ENCODE measurements around the gene INPP4A. TPM values are rescaled to one million over a fixed set of nuclear protein-coding genes. Genes with fewer than 3 reads are reported as not detected.

Gene INPP4A
- total RNA-seq, 1 experiment from 2014 or later = 26.7 TPM

DNA sequence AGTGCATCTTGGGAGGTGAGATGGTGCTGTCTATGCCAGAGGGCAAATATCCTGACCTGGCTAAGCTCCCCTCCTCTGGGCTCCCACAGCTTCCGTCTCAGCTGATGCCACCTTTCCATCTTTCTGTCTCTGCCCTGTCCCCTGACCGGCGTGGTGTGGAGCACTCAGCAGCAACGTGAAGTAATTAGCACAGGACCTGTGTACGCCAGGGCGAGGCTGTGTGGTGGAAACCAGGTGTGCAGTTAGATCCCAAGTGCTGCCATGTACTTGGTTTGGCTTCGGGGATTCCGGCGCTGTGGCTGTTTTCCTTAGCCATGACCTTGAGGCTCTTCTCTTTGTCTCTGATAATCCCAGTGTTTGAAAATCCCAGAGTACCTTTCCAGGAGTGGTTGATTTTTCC is 127.1 kb downstream of the INPP4A start:
- no TSS peak for BruUV-seq (replicated peaks)
- Mint-ChIP-seq H3K36me3 (ENCODE audit: insufficient read depth, unreplicated experiment) (peaks cover 14% of the 10 kb centered on the region), H3K4me1 (ENCODE audit: low read depth, unreplicated experiment) (no peaks in the 10 kb centered on the region), H3K27ac (ENCODE audit: unreplicated experiment) (no peak overlapping the region), H3K4me3 (ENCODE audit: low read depth, unreplicated experiment) (no peak overlapping the region), H3K27me3 (ENCODE audit: unreplicated experiment) (no peaks in the 10 kb centered on the region), H3K9me3 (ENCODE audit: low read depth, unreplicated experiment) (no peaks in the 10 kb centered on the region)
- CTCF ChIA-PET = no interaction called here
- intact Hi-C loops (cut with micrococcal nuclease; ENCODE audit: unreplicated experiment) = no loop called here
- no peak for DNase-seq
- TF ChIP-seq, protein P1, sequence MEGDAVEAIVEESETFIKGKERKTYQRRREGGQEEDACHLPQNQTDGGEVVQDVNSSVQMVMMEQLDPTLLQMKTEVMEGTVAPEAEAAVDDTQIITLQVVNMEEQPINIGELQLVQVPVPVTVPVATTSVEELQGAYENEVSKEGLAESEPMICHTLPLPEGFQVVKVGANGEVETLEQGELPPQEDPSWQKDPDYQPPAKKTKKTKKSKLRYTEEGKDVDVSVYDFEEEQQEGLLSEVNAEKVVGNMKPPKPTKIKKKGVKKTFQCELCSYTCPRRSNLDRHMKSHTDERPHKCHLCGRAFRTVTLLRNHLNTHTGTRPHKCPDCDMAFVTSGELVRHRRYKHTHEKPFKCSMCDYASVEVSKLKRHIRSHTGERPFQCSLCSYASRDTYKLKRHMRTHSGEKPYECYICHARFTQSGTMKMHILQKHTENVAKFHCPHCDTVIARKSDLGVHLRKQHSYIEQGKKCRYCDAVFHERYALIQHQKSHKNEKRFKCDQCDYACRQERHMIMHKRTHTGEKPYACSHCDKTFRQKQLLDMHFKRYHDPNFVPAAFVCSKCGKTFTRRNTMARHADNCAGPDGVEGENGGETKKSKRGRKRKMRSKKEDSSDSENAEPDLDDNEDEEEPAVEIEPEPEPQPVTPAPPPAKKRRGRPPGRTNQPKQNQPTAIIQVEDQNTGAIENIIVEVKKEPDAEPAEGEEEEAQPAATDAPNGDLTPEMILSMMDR (IDR thresholded peaks at IDR 0.05; ENCODE audit: unreplicated experiment) = no peak

DNA sequence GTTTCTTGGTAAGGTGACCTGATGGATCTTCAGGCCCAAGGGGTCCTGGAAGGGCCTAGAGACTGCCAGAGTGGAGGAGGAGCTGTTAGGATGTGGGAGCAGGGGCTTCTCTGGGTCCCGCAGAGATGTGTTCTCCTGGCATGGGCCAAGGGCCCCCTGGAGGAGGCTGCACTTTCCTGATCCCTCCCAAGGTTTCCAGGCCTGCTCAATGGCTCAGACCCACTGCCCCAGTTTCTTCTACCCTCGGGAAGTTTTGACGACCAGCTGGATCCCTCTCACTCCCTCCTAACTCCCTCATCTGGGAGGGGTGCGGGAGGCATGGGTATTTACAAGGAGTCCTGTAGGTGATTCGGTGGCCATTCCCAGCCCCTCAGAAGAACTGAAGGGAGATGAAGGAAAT is 127.6 kb downstream of the INPP4A start:
- Mint-ChIP-seq H3K9me3 (ENCODE audit: low read depth, unreplicated experiment) (no peaks in the 10 kb centered on the region), H3K27ac (ENCODE audit: unreplicated experiment) (no peak overlapping the region), H3K36me3 (ENCODE audit: insufficient read depth, unreplicated experiment) (peaks cover 14% of the 10 kb centered on the region), H3K27me3 (ENCODE audit: unreplicated experiment) (no peaks in the 10 kb centered on the region), H3K4me3 (ENCODE audit: low read depth, unreplicated experiment) (no peak overlapping the region), H3K4me1 (ENCODE audit: low read depth, unreplicated experiment) (no peaks in the 10 kb centered on the region)
- intact Hi-C loops (cut with micrococcal nuclease; ENCODE audit: unreplicated experiment) = no loop called here
- DNase-seq = no peak
- TF ChIP-seq, protein P1 (IDR thresholded peaks at IDR 0.05; ENCODE audit: unreplicated experiment) = no peak
- BruUV-seq (replicated peaks) = no TSS peak
- CTCF ChIA-PET = no interaction called here

DNA sequence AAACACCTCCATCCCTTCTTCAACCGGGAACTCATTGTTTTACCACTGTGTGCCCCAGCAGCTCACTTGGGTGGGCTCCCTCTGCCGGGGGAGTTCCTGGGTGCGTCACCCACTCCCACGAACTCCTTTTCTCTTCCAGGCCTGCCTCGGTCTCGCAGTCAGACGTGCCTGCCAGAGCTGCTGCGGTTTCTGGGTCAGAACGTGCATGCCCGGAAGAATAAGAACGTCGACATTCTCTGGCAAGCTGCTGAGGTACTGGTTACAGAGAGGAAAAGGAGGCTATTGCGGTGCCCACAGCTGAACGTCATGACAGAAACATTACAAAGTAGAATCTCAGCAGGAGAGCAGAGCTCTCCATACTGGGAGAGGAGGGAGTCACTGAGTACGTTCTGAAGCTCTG is 128.0 kb downstream of the INPP4A start:
- Mint-ChIP-seq H3K36me3 (ENCODE audit: insufficient read depth, unreplicated experiment) (peaks cover 14% of the 10 kb centered on the region), H3K27ac (ENCODE audit: unreplicated experiment) (no peak overlapping the region), H3K27me3 (ENCODE audit: unreplicated experiment) (no peaks in the 10 kb centered on the region), H3K9me3 (ENCODE audit: low read depth, unreplicated experiment) (no peaks in the 10 kb centered on the region), H3K4me1 (ENCODE audit: low read depth, unreplicated experiment) (no peaks in the 10 kb centered on the region), H3K4me3 (ENCODE audit: low read depth, unreplicated experiment) (no peak overlapping the region)
- TF ChIP-seq, protein P1 (IDR thresholded peaks at IDR 0.05; ENCODE audit: unreplicated experiment) = no peak
- intact Hi-C loops (cut with micrococcal nuclease; ENCODE audit: unreplicated experiment) = no loop called here
- CTCF ChIA-PET = no interaction called here
- no TSS peak for BruUV-seq (replicated peaks)
- DNase-seq = no peak

DNA sequence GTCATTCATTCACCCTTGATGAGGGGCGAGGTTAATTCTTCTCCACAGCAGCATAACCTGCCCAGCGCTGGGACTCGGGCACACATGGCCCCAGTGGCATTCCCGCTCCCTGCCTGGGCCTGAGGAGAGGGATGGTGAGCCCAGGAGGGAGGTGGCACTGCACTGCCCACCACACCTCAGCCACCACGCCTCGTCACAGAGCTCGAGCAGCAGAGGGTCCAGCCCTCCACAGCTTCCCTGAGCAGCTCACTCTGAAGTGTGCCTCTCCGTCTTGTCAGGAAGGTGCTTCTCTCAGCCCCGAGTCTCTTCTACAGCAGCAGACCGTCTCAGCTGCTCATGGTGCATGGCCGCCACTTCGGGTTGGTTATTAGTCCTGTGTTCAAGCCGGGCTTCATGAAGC is 128.8 kb downstream of the INPP4A start:
- H3K4me1 Mint-ChIP-seq (ENCODE audit: low read depth, unreplicated experiment) = no peaks in the 10 kb centered on the region
- H3K27me3 Mint-ChIP-seq (ENCODE audit: unreplicated experiment) = no peaks in the 10 kb centered on the region
- BruUV-seq (replicated peaks) = no TSS peak
- H3K4me3 Mint-ChIP-seq (ENCODE audit: low read depth, unreplicated experiment) = no peak overlapping the region
- CTCF ChIA-PET = no interaction called here
- intact Hi-C loops (cut with micrococcal nuclease; ENCODE audit: unreplicated experiment) = no loop called here
- no peaks in the 10 kb centered on the region for H3K9me3 Mint-ChIP-seq (ENCODE audit: low read depth, unreplicated experiment)
- H3K27ac Mint-ChIP-seq (ENCODE audit: unreplicated experiment) = no peak overlapping the region
- no peak for DNase-seq
- H3K36me3 Mint-ChIP-seq (ENCODE audit: insufficient read depth, unreplicated experiment) = peaks cover 20% of the 10 kb centered on the region
- TF ChIP-seq, protein P1 (IDR thresholded peaks at IDR 0.05; ENCODE audit: unreplicated experiment) = no peak
